CD4-positive, alpha-beta memory T cell (primary cell): Measurements from ENCODE around the gene CGREF1. TPM values are rescaled to one million over a fixed set of nuclear protein-coding genes. Genes with fewer than 3 reads are reported as not detected.

Experiments used
- CTCF ChIA-PET: fragments of 350-600 bp; sonication (Branson Sonifier 250); formaldehyde crosslinking; loops from one replicate; lab custom pipeline; 2021; ENCODE audit warnings: inconsistent platforms; ENCODE audit not compliant: partially characterized antibody; lab: Charles Lee
- POLR2A ChIA-PET: fragments of 350-600 bp; sonication (Branson Sonifier 250); formaldehyde crosslinking; loops from one replicate; lab custom pipeline; 2021; ENCODE audit not compliant: partially characterized antibody; lab: Charles Lee
- DNase-seq, 5 donors: peaks; one replicate each; pipeline versions ENCODE4 v3.0.0 to v3.0.0-alpha.2; 2020 to 2022; ENCODE audit warnings: mixed read lengths in 1 of 5
- H3K27ac ChIP-seq: one replicate; pipeline ENCODE4 v1.7.0; 2013; ENCODE audit warnings: low read depth, low read length
- H3K27me3 ChIP-seq: 2 replicates; pipeline ENCODE4 v1.7.0; 2013; ENCODE audit warnings: mild to moderate bottlenecking, low read length, moderate library complexity; ENCODE audit not compliant: insufficient read depth
- H3K36me3 ChIP-seq: 2 replicates; pipeline ENCODE4 v1.7.0; 2013; ENCODE audit warnings: mild to moderate bottlenecking, low read length, moderate library complexity; ENCODE audit not compliant: insufficient read depth
- H3K4me1 ChIP-seq: 2 replicates; pipeline ENCODE4 v1.7.0; 2013; ENCODE audit warnings: mild to moderate bottlenecking, low read length, moderate library complexity; ENCODE audit not compliant: insufficient read depth
- H3K4me3 ChIP-seq, 2 donors: one replicate each; pipeline ENCODE4 v1.7.0; 2013; ENCODE audit warnings: low read length in 2 of 2, mild to moderate bottlenecking in 1 of 2
- H3K9me3 ChIP-seq, 2 donors: one replicate each; pipeline ENCODE4 v1.7.0; 2013; ENCODE audit warnings: low read length in 2 of 2, control low read depth in 1 of 2; ENCODE audit not compliant: control insufficient read depth in 1 of 2
- H3K27ac Mint-ChIP-seq, 7 donors: one replicate each; pipeline ENCODE4 v1.8.0; 2020 to 2021; ENCODE audit warnings: mixed read lengths in 7 of 7, mild to moderate bottlenecking in 6 of 7, inconsistent platforms in 3 of 7, moderate library complexity in 3 of 7
- H3K27me3 Mint-ChIP-seq, 2 donors: one replicate each; pipeline ENCODE4 v1.8.0; 2020 to 2021; ENCODE audit warnings: mixed read lengths in 2 of 2
- H3K36me3 Mint-ChIP-seq, 2 donors: one replicate each; pipeline ENCODE4 v1.8.0; 2020 to 2021; ENCODE audit warnings: mixed read lengths in 2 of 2, inconsistent platforms in 1 of 2, mild to moderate bottlenecking in 1 of 2
- H3K4me1 Mint-ChIP-seq, 4 donors: one replicate each; pipeline ENCODE4 v1.8.0; 2020 to 2021; ENCODE audit warnings: mixed read lengths in 4 of 4, mild to moderate bottlenecking in 1 of 4
- H3K4me3 Mint-ChIP-seq, 8 donors: one replicate each; pipeline ENCODE4 v1.8.0; 2020 to 2021; ENCODE audit warnings: mixed read lengths in 8 of 8, mild to moderate bottlenecking in 7 of 8, moderate library complexity in 6 of 8, inconsistent platforms in 3 of 8
- H3K9me3 Mint-ChIP-seq, 8 donors: one replicate each; pipeline ENCODE4 v1.8.0; 2020 to 2021; ENCODE audit warnings: mixed read lengths in 8 of 8, mild to moderate bottlenecking in 5 of 8, inconsistent platforms in 3 of 8, moderate library complexity in 1 of 8
- intact Hi-C: fragments of 100-400 bp; cut with micrococcal nuclease; formaldehyde crosslinking; loops from one replicate; pipeline ENCODE4 v1.15.1; 2023
- polyA plus RNA-seq, 2 donors: library from polyadenylated mRNA; unstranded; fragments of 300-500 nt; fragmentation: Illumina TruSeq; gene quantifications; one replicate each; pipeline ENCODE4 v1.2.3, GENCODE V29; 2021
- total RNA-seq, 2 experiments: library from RNA; stranded (reverse); gene quantifications; one replicate each; pipeline ENCODE4 v1.2.3, GENCODE V29; 2021

The CGREF1 gene
- total RNA-seq = under 1 TPM in 1 of 2 experiments, not detected in 1; 0.47 TPM
- under 1 TPM in 1 of 2 donors, not detected in 1; 0.36 TPM for polyA plus RNA-seq

- Histone ChIP-seq H3K36me3 (no peaks in the 10 kb centered on the region), H3K4me1 (peaks cover 17% of the 10 kb centered on the region), H3K4me3 (peak within 1 kb of the TSS; percentile 12 to 35), H3K27me3 (peaks cover 10% of the 10 kb centered on the region), H3K9me3 (no peaks in the 10 kb centered on the region), H3K27ac (no peak within 1 kb of the TSS)
- intact Hi-C loops = no loop called here
- no peaks in the 10 kb centered on the region for H3K9me3 Mint-ChIP-seq
- no peak for DNase-seq
- H3K4me1 Mint-ChIP-seq = peaks cover 10 to 25% (median 16%) of the 10 kb centered on the region in 4 donors
- CTCF ChIA-PET = no interaction called here
- peak within 1 kb of the TSS in 2 of 7 donors; percentile 23 to 41 for H3K27ac Mint-ChIP-seq
- peak within 1 kb of the TSS; percentile 72 to 83 (median 78) for H3K4me3 Mint-ChIP-seq
- POLR2A ChIA-PET = no interaction called here
- H3K36me3 Mint-ChIP-seq = peaks cover 0 to 2% of the 10 kb centered on the region in 2 donors
- H3K27me3 Mint-ChIP-seq = peaks cover 19 to 20% of the 10 kb centered on the region in 2 donors
Measured at GRCh38 chr2:27118525-27119329, at the start of gene CGREF1. TSS of gene CGREF1 (minus strand) at chr2:27119128. CDS start at chr2:27104366, 14,762 bp downstream.

- intact Hi-C loops = no loop called here
- peaks cover 0 to 4% (median 2%) of the 10 kb centered on the region in 4 donors for H3K4me1 Mint-ChIP-seq
- CTCF ChIA-PET = interaction anchor here (0.7 kb wide), 1 partner anchor 1965 kb away, joined by 3 read pairs; no protein-coding TSS in a partner anchor
Measured at GRCh38 chr2:27164960-27165763, 46.2 kb upstream of the CGREF1 start.

GRCh38 chr2:27162151-27163121 is 43.5 kb upstream of the CGREF1 start:
- H3K27ac ChIP-seq = no peak overlapping the region
- no peaks in the 10 kb centered on the region for H3K9me3 ChIP-seq
- Mint-ChIP-seq H3K27ac (no peak overlapping the region), H3K36me3 (no peaks in the 10 kb centered on the region), H3K27me3 (peaks cover 0 to 7% of the 10 kb centered on the region in 2 donors), H3K4me1 (peaks cover 0 to 4% (median under 1%) of the 10 kb centered on the region in 4 donors), H3K9me3 (no peaks in the 10 kb centered on the region), H3K4me3 (no peak overlapping the region)
- ChIA-PET POLR2A (no interaction called here), CTCF (interaction anchor here (0.6 kb wide), 1 partner anchor 74 kb away, joined by 4 read pairs; no protein-coding TSS in a partner anchor)
- no peaks in the 10 kb centered on the region for H3K36me3 ChIP-seq
- intact Hi-C loops = no loop called here
- no peaks in the 10 kb centered on the region for H3K27me3 ChIP-seq
- no peak overlapping the region for H3K4me3 ChIP-seq
- no peaks in the 10 kb centered on the region for H3K4me1 ChIP-seq
- DNase-seq = no peak

More at GRCh38 chr2:27164960-27165763, 46.2 kb upstream of the CGREF1 start:
- POLR2A ChIA-PET = no interaction called here
- H3K27ac ChIP-seq = no peak overlapping the region
- H3K27me3 Mint-ChIP-seq = peaks cover 3 to 9% of the 10 kb centered on the region in 2 donors
- no peak overlapping the region for H3K27ac Mint-ChIP-seq
- no peaks in the 10 kb centered on the region for H3K9me3 ChIP-seq
- H3K4me3 Mint-ChIP-seq = no peak overlapping the region
- no peak for DNase-seq
- no peaks in the 10 kb centered on the region for H3K4me1 ChIP-seq
- H3K36me3 Mint-ChIP-seq = no peaks in the 10 kb centered on the region
- no peaks in the 10 kb centered on the region for H3K36me3 ChIP-seq
- H3K27me3 ChIP-seq = no peaks in the 10 kb centered on the region
- no peaks in the 10 kb centered on the region for H3K9me3 Mint-ChIP-seq
- no peak overlapping the region for H3K4me3 ChIP-seq

GRCh38 chr2:27160191-27160590 is 41.3 kb upstream of the CGREF1 start:
- Histone ChIP-seq H3K36me3 (no peaks in the 10 kb centered on the region), H3K27ac (no peak overlapping the region), H3K9me3 (no peaks in the 10 kb centered on the region), H3K27me3 (no peaks in the 10 kb centered on the region), H3K4me3 (no peak overlapping the region), H3K4me1 (no peaks in the 10 kb centered on the region)
- no peaks in the 10 kb centered on the region for H3K4me1 Mint-ChIP-seq
- ChIA-PET POLR2A (no interaction called here), CTCF (interaction anchor here (1.3 to 3.0 kb wide), 2 partner anchors 9 to 10 kb away, joined by 3 to 13 read pairs; no protein-coding TSS in a partner anchor)
- DNase-seq = no peak
- H3K4me3 Mint-ChIP-seq = no peak overlapping the region
- peaks cover 0 to 7% of the 10 kb centered on the region in 2 donors for H3K27me3 Mint-ChIP-seq
- no peak overlapping the region for H3K27ac Mint-ChIP-seq
- intact Hi-C loops = no loop called here
- no peaks in the 10 kb centered on the region for H3K36me3 Mint-ChIP-seq
- no peaks in the 10 kb centered on the region for H3K9me3 Mint-ChIP-seq

- intact Hi-C loops = no loop called here
- CTCF ChIA-PET = interaction anchor here (3.0 kb wide), 1 partner anchor 11 kb away, joined by 13 read pairs; no protein-coding TSS in a partner anchor
Measured at GRCh38 chr2:27159271-27159670, 40.3 kb upstream of the CGREF1 start.

GRCh38 chr2:27158468-27158867 is 39.5 kb upstream of the CGREF1 start:
- Mint-ChIP-seq H3K27me3 (peaks cover 0 to 7% of the 10 kb centered on the region in 2 donors), H3K36me3 (no peaks in the 10 kb centered on the region), H3K9me3 (no peaks in the 10 kb centered on the region), H3K4me1 (no peaks in the 10 kb centered on the region), H3K4me3 (no peak overlapping the region), H3K27ac (no peak overlapping the region)
- CTCF ChIA-PET = interaction anchor here (3.0 kb wide), 1 partner anchor 12 kb away, joined by 13 read pairs; no protein-coding TSS in a partner anchor
- H3K27me3 ChIP-seq = no peaks in the 10 kb centered on the region
- H3K9me3 ChIP-seq = no peaks in the 10 kb centered on the region
- no peak overlapping the region for H3K27ac ChIP-seq
- H3K4me3 ChIP-seq = no peak overlapping the region
- H3K36me3 ChIP-seq = no peaks in the 10 kb centered on the region
- intact Hi-C loops = no loop called here
- DNase-seq = no peak
- H3K4me1 ChIP-seq = no peaks in the 10 kb centered on the region
- POLR2A ChIA-PET = no interaction called here

More at GRCh38 chr2:27159271-27159670, 40.3 kb upstream of the CGREF1 start:
- Histone ChIP-seq H3K36me3 (no peaks in the 10 kb centered on the region), H3K27ac (no peak overlapping the region), H3K27me3 (no peaks in the 10 kb centered on the region), H3K4me3 (no peak overlapping the region), H3K9me3 (no peaks in the 10 kb centered on the region), H3K4me1 (no peaks in the 10 kb centered on the region)
- H3K4me1 Mint-ChIP-seq = no peaks in the 10 kb centered on the region
- POLR2A ChIA-PET = no interaction called here
- no peaks in the 10 kb centered on the region for H3K36me3 Mint-ChIP-seq
- DNase-seq = no peak
- H3K4me3 Mint-ChIP-seq = no peak overlapping the region
- H3K27ac Mint-ChIP-seq = no peak overlapping the region
- no peaks in the 10 kb centered on the region for H3K9me3 Mint-ChIP-seq
- peaks cover 0 to 7% of the 10 kb centered on the region in 2 donors for H3K27me3 Mint-ChIP-seq
